ENCODE data around the gene SH3BP5.
"Not testable (repeated sequence)": the region's sequence is repeated elsewhere in the genome, so short reads cannot be mapped to it uniquely, and the experiment has no call there.

SH3BP5 gene, protein sequence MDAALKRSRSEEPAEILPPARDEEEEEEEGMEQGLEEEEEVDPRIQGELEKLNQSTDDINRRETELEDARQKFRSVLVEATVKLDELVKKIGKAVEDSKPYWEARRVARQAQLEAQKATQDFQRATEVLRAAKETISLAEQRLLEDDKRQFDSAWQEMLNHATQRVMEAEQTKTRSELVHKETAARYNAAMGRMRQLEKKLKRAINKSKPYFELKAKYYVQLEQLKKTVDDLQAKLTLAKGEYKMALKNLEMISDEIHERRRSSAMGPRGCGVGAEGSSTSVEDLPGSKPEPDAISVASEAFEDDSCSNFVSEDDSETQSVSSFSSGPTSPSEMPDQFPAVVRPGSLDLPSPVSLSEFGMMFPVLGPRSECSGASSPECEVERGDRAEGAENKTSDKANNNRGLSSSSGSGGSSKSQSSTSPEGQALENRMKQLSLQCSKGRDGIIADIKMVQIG

DNA sequence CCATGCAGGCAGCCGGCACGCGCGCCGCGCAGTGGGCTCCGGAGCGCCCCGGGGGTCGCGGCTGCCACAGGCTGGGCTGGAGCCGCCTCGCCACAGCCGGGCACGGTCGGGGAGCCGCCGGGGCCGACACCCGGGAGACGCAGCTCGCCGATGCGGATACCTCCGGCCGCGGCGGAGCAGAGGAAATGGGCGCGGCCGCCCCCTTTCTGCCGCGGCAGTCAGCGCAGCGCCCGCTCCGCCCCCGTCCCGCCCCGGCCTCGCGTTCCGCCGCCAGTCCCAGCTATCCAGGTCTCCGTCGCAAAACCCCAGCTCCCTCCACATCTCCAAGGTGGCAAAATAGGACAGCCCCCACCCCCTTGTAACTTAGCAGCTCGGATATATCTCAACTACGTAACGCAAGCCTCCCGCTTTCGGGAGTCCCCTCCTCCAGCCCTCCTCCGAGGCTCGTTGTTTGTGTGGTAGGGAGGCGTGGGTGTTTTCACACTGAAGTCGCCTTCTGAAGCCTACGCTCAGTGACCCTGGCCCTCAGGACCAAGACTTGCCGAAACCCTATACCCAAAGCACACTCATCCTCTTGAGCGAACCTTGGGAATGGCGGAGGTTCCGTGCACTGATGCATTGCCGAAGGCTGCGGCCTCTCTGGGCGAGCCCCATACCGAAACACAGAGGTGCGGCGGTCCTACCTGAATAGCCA lies at the start of gene SH3BP5:
Gene SH3BP5 (minus strand): TSS at position 182 of the 694 bp plus-strand sequence. CDS start 178 bp downstream, at position 4.
- peak; percentile 69 to 75 for DNase-seq

DNA sequence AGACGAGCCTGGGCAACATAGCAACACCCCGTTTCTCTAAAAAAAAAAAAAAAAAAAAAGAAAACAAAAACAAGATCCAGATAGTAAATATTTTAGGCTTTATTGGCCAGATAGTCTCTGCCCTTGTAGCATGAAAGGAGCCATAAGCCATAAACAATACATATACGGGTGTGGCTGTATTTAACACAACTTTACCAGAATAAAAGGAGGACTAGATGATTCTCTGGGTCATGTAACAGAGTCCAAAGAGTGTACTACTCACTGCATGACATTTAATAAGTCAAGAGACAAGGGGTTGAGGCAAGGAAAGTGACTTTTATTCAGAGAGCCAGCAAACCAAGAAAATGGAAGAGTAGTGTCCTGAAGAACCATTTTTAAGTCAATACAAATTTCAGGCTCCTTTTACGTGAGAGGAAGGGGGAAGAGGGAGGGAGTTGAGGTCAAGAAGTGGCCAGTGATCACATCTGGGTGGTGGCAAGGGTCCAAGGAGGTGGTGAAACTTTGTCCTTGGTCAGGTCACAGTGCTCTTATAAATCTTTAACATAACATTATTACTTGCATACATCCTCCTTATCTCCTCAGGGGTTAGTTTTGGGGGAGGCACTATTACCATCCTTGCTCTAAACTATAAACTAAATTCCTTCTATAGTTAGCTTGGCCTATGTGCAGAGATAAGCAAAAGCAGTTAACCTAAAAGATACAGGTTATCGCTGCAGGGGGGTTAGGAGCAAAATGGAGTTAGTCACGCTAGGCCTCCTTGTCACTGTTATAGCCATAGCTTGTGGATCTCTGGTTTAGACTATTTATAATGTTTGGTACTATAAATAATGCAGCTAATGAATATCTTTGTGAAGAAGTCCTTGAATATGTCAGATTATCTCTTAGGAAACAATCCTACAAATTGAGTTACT lies 48.8 kb upstream of the SH3BP5 start:
- no peak for DNase-seq

DNA sequence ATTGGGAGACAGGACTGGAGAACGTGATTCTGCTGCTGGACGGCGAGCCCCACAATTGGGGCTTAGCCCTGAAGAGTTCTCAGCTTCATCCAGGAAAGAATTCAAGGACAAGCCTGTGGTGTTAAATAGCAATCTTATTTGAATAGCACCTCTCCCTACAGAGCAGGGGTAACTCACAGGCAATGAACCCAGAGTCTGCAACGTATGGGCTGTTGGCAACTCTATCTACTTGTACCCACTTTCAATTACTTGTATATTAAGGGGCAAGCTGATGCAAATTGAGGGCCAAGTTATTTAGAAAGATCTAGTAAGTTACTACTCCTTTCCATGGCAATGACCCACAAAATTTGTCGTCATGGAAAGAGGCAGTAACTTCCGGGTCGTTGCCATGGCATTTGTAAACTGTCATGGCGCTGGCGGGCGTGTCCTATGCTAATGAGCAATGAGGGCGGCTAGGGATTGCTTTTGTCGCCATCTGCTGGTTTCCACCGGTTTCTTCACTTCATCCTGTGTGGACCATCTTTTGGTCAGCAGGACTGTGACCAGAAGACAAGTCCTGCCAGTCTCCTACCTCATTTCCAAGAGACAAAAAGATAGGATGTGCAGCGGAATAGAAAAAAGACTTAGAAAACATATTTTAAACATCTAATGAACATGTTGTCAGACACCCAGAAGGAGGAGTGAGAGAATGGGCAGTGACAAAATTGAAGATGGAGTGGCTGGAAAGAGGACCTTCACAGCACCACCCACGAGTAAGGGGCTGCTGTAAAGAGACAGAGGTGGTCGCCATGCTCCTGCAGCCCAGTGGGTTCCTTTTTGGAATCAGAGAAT lies 45.8 kb upstream of the SH3BP5 start:
- DNase-seq, result peak; percentile 95 to 99

DNA sequence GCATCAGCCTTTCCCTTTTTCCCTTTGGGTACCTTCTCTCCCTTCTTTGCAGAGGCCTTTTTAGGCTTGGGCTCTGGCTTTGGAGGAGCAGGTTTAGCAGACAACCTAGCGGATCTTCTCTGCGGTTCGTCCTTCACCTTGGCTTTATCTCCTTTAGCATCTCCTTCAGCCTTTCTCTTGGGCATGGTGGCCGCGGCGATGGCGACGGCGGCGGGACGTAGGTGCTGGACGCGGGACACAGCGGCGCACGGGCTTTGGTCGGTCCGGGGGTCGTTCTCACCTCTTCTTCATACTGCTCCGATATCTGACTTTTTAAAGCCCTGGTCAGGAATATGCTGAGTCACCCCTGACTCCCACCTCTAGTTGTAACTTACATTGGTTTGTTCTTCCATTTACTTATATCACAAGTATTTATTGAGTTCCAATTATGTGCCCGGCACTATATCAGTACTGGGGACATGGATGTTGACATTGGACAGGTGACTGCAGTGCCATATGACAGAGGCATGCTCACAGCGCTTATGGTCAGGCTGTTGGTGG lies 43.1 kb upstream of the SH3BP5 start:
- no peak for DNase-seq

DNA sequence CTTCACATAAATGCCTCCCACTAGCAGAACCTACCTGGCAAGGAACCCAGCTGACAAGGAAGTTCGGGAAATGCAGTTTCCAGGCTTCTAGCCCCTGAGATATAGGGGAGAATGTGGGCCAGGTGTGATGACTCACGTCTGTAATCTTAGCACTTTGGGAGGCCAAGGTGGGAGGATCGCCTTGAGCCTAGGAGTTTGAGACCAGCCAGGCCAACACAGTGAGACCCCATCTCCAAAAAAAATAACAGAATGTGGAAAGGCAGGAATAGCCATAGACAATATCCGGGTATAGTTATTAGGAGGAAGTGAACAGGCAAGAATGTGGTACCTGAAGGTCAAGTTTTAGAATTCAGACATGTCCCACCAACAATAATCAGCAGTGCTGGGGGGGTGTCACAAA lies 40.5 kb upstream of the SH3BP5 start:
- DNase-seq, result no peak

DNA sequence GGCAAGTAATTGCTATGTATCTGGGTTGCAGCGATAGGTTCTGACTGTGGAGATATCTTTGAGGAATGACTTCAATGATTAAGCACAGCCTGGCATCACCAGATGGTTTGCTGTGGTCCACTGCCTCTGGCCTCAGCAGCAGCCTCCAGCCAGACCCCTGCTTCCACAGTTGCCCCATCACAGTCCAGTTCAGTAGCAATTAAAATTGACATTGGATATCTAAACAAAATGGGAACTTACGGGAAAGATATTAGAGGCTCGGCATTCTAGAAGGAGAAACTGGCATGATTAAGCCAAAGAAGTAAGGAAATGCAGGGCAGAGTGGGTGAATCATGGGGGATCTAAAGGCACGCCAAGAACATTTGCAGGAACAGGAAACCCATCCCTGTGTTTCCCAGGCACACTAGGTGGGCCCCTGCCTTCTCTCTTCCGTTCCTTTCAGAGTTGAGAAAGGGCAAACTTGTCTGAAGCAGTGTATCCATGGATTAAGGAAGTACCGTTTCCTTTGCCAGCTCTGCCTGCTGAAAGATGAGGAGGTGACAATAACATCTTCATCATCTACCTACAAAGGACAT lies 36.3 kb upstream of the SH3BP5 start:
- no peak for DNase-seq

DNA sequence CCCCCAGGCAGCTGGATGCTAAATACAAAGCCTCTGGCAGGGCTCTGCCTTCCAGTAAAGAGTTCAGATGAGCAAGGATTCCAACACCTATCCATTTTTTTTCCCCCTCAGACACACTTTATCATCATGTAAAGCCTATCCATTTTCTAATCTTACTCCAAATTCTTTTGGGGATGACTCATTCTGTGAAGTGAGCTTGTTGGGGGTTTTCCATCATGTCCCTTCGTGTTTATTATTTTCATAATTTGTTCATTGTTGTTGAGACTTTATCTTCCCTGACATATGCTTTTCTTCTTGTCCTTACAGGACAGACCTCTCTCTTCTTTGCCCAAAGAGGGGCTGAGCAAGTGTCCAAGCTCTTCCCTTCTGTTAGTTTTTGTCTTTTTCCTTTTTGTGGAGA lies 34.7 kb upstream of the SH3BP5 start:
- DNase-seq, result no peak

DNA sequence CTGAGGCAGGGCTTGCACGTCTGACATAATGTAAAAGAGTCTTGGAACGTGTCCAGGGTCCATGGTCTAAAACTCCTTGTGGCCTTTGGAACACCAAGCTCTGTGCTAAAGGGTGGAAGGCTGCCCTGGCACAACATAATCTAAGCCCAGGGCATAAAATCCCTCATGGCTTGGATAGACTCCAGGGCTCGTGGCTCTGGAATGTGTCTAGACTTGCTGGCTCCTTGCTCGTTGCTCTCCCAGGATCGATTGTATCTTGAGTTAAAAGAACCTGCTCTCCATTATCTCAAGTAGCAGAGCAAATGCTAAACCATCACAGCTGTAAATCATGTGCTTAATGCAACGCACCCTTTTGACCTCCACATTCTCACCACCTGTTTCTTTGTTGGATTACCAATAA lies 31.7 kb upstream of the SH3BP5 start:
- DNase-seq, result not testable (repeated sequence)

DNA sequence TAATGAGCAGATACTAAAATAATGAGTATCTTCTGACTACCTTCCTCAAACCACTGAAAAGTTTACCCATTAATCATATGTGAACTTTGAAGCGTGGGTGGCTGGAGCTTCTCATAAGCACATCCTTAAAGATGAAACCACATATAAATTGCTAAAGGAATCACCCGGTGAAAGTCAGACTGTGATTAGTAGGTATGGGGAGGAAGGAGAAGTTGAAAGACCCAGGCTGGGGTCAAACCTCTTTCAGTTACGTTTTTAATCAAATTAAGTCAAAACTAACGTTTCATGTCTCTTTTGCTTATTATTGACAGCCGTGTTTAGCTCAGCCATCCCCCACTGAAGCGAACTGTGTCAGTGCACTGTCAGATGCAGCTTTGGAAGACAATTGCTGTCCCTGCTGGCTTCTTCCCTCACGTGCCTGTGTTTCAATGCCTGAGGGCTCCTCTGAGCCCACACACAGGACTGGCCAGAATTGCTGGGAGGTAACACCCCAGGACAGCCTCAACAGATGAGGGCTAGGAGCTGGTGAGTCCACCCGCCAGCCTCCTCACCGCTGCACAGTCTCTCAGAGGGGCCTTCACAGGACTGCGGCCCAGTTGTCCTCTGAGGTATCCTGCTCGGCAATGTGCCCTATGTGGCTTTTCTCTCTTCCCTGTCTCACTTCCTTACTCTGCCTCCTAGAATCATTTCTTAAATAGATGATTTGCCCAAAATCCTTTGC lies 29.3 kb upstream of the SH3BP5 start:
- peak; percentile 82 to 87 for DNase-seq

DNA sequence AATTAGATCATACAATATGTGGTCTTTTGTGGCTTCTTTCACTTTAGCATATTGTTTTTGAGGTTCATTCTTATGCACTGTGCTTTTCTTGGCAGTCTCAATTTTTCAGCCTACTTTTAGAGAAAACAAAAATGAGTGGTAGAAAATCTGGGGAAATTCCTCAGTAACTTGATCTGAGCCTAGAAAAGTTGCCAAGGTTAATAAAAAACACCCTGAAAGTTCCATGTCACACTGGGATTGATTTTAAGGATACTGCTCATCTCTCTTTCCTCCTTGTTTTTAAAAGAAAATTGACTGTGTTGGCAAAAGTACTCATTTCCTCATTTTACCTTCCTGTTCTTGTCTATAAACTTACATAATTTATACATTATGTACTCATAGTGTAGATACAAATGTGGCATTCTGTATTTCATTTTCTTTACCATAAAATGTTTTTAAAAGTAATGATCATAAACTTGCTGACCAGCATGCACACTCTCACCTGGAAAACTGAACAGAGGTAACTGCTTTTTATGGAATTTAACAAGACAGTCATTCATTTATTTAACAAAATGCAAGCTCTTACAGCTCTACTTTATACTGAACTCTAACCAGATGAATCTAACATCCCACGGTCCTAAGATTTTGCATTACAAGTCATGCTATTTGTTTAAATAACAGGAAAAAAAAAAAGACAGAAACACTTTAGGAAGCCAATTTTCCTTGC lies 28.6 kb upstream of the SH3BP5 start:
- DNase-seq, result peak; percentile 52 to 56

DNA sequence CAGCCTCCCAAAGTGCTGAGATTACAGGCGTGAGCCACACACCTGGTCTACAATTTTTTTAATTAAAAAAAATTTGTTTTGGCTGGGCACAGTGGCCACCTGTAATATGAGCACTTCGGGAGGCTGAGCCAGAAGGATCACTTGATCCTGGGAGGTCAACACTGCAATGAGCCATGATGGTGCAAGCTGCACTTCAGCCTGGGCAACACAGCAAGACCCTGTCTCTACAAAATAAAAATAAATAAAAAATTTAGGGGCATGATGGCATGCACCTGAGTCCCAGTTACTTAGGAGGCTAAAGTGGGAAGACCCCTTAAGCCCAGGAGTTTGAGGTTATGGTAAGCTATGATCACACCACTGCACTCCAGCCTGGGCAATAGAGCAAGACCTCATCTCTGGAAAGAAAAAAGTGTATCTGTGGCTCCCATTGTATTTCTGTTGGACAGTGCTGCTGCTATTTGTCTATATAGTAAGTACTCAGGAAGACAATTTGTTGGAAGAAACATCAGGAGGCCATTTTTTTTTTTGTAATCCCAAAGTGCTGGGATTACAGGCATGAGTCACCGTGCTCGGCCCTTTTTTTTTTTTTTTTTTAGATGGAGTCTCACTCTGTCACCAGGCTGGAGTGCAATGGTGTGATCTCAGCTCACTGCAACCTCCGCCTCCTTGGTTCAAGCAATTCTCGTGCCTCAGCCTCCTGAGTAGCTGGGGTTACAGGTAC lies 27.5 kb upstream of the SH3BP5 start:
- DNase-seq, result no peak

DNA sequence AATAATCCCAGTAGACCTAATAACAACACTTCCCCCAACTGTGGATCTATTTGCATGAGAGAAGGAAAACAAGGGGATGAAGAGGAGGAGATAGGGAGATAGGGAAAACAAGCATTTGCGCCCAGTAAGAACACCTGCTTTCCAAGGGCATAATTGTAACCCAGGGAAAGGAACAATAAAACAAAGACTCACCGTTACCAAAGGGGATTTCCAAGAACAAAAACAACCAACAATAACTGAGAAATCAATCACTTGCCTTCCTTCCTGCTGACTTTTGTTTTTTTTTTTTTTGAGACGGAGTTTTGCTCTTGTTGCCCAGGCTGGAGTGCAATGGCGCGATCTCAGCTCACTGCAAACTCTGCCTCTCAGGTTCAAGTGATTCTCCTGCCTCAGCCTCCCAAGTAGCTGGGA lies 24.3 kb upstream of the SH3BP5 start:
- not testable (repeated sequence) for DNase-seq

DNA sequence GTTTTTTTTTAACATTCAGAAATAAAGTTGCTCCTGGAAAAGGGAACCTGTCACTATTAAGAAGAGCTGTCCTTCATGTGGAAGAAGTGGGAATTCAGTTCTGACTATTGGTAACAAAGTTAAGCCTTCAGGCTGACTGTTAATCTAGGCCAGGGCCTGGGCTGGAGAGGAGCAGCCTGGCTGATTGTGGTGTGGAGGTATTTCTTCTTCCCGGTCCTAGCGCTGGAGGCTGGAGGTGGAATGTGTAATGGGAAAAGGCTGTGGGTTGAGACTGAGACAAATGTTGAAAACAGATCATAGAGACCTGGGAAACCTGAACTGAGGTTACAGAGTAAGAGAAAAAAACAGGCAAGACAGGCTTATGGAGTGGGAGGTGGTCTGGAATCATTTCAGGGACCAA lies 23.8 kb upstream of the SH3BP5 start:
- no peak for DNase-seq

DNA sequence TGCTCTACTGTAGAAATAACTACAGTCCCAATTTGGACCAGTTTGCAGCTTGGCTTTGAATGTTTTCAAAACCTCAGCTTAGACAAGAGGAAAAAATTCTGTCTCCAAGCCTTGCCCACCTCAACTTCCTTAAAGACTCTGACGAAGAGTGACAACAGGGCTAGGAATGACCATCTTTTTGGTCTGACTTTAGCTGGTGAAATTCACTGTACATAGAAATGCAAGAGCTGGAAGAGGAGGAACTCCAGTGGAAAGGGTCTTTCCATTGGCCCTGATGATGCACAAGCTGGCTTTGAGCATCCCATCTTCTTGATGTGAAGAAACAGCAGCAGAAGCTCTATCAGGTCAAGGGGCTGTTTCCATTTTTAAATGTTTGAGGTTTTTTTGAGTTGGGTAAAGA lies 22.7 kb upstream of the SH3BP5 start:
- peak in 1 of 2 donors; percentile 76 for DNase-seq

DNA sequence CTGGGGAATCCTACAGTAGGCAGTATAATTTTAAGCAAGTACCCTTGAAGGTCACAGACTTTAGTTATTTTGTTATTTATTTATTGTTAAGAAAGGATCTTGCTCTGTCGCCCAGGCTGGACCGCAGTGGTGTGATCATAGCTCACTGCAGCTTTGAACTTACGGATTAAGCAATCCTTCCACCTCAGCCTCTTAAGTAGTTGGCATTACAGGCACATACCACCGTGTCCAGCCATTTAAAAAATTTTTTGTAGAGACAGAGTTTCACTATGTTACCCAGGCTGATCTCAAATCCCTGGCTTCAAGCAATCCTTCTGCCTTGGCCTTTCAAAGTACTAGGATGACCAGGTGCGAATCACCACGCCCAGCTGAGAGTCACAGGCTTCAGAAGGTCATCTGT lies 22.1 kb upstream of the SH3BP5 start:
- DNase-seq, result no peak

DNA sequence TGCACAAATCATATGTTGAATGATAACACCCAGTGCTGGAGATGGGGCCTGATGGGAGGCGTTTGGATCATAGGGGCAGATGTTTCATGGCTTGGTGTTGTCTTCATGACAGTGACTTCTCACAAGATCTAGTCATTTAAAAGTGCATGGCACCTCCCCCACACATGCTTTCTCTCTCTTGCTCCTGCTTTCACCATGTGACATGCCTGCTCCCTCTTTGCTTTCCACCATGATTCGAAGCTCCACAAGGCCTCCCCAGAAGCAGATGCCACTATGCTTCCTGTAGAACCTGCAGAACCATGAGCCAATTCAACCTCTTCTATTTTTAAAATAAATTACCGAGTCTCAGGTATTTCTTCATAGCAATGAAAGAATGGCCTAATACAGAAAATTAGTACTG lies 17.8 kb upstream of the SH3BP5 start:
- no peak for DNase-seq

DNA sequence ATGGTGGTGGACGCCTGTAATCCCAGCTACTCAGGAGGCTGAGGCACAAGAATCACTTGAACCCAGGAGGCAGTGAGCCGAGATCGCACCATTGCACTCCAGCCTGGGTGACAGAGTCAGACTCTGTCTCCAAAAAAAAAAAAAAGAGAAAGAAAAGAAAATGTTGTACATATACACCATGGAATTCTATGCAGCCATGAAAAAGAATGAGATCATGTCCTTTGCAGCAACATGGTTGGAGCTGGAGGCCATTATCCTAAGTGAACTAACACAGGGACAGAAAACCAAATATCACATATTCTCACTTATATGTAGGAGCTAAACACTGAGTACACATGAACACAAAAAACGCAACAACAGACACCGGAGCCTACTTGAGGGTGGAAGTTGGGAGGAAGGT lies 17.1 kb upstream of the SH3BP5 start:
- DNase-seq, result not testable (repeated sequence)

DNA sequence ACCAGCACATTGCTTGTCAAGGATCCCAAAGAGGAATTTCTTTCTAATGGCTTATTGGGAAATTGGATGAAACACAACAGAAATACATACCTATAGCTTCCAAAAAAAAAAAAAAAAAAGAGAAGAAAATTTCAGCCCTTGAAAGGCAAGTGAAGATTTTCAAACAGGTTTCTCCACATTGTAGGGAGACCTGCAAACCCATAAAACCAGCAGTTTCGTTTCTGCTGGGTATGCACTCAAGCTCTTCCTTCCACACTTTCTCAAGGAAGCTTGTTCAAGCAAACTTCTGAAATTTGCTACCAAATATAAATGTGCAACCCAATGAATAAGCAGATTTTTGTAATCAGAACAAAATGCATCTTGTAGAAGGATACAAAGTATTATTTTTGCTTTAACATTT lies 15.9 kb upstream of the SH3BP5 start:
- DNase-seq, result no peak

DNA sequence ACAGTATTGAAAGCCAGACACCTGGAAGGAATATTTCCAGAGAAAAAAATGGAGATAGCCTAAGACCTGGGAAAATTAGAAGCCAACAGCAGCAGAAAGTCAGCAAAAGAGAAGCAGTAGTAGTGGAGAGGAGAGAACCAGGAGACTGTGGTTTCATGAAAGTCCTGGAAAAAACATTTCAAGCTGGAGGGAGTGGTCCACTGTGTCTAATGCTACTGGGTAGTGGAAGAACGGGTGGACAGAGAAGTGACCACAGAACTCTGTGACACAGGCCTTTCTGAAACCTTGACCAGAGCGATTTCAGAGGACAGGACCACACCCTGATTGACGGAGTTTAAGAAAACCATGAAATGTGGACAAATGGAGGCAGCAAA lies 15.3 kb upstream of the SH3BP5 start:
- peak in 1 of 2 donors; percentile 29 for DNase-seq

Measured in inflammatory macrophage treated with lipopolysaccharide for 1 hour (primary cell).